ENCODE data around the gene MRPL2.

GRCh38 chr6:43054206-43054943, 4.9 kb downstream of the MRPL2 start:
- TF ChIP-seq POLR2A (IDR thresholded peaks at IDR 0.05) (no peak), CTCF (IDR thresholded peaks at IDR 0.05 in 8 of 11, conservative IDR thresholded peaks at IDR 0.05 in 3 of 11) (no peak)
